ENCODE data around the gene CORO1C. TPM values are rescaled to one million over a fixed set of nuclear protein-coding genes. Genes with fewer than 3 reads are reported as not detected.

The CORO1C gene
- polyA plus RNA-seq, 1 of the 3 experiments (the other 2 are of a cell fraction), result 150 TPM

DNA sequence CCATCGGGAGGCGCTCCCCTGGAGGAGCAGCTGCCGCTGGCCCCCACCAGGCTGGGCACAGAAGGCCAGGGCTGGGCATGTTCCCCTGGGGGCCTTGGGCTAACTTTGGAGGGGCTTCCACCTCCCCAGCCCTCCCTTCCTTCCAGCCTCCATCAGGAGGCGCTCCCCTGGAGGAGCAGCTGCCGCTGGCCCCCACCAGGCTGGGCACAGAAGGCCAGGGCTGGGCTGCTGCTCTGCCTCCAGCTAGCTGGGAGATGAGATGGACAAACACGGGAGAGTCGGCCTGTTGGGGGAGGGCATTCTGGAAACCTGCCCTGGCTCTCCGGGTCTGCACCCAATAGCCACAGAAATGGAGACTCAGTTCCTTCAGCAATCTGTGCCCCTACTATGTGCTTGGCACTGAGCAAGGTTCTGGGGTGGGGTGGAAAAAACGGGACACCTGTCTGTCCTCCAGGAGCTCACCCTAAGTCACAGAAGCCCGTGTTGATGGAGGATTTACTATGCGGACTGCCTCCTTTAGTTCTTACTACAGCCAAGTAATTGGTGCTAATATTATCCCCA is 39.0 kb upstream of the CORO1C start (continued):
- TF ChIP-seq, protein P1, sequence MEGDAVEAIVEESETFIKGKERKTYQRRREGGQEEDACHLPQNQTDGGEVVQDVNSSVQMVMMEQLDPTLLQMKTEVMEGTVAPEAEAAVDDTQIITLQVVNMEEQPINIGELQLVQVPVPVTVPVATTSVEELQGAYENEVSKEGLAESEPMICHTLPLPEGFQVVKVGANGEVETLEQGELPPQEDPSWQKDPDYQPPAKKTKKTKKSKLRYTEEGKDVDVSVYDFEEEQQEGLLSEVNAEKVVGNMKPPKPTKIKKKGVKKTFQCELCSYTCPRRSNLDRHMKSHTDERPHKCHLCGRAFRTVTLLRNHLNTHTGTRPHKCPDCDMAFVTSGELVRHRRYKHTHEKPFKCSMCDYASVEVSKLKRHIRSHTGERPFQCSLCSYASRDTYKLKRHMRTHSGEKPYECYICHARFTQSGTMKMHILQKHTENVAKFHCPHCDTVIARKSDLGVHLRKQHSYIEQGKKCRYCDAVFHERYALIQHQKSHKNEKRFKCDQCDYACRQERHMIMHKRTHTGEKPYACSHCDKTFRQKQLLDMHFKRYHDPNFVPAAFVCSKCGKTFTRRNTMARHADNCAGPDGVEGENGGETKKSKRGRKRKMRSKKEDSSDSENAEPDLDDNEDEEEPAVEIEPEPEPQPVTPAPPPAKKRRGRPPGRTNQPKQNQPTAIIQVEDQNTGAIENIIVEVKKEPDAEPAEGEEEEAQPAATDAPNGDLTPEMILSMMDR (IDR thresholded peaks at IDR 0.05), result no peak
- TF ChIP-seq FOSL2 (IDR thresholded peaks at IDR 0.05; ENCODE audit: borderline replicate concordance, low read depth), result no peak
- TF ChIP-seq EP300 (IDR thresholded peaks at IDR 0.05; ENCODE audit: borderline replicate concordance in 1 of 2, low read depth in 1 of 2, low read length in 1 of 2), result no peak
- no peak for TF ChIP-seq MXI1 (IDR thresholded peaks at IDR 0.05; ENCODE audit: low read depth, low read length)
- TF ChIP-seq RCOR1 (IDR thresholded peaks at IDR 0.05; ENCODE audit: low read length), result no peak
- TF ChIP-seq POLR2AphosphoS5 (IDR thresholded peaks at IDR 0.05; ENCODE audit: low read depth, low read length), result no peak

DNA sequence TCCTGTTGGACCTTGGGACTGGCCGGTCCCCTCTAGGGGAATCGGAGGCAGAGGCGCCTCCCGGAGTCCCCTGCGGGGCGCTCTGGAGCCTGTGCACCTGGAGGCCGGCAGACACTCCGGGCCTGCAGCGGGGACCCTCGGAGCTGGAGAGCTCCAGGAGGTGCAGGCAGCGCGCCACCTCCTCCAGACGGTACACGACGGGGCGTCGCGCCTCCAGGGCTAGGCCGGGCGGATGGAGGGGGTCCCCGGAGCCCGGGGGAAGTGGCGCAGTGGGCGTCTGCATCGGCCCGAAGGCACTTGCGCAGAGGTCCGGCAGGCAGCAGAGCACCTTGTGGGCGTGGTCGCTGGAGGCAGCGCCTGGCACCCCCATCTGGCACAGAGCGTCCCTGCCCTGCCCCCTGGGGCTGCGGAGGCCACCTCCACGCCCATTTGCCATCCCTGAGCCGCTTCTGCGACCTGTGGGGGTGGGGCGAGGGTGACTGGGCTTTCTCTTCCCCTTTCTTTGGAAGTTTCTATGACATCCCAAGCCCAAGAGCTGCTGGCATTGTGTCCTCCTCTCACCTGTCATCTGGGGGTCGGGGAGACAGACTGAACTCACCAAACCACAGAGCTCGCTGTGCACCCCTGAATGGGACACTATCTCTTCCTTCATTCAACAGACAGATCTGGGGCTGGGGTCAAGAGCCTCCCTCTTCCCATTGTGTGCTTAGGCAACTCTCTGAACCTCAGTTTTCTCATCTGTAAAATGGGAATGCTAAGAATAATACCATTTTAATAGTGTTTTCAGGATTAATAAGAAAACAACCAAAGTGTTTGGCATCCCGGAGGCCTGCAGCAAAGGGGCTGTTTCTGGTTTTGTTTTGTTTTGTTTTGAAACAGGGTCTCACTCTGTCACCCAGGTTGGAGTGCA is 37.5 kb upstream of the CORO1C start:
- H3K9ac ChIP-seq, result no peak overlapping the region
- H3K27ac ChIP-seq (ENCODE audit: low read depth in 2 of 2, low read length in 1 of 2), result no peak overlapping the region
- peaks cover 0 to 11% of the 10 kb centered on the region in 2 experiments; a peak in 1 of 4 replicates for H3K4me1 ChIP-seq (ENCODE audit: control insufficient read depth in 1 of 2, insufficient read depth in 2 of 2, low read depth in 1 of 2, low read length in 1 of 2)
- H3K36me3 ChIP-seq (replicated peaks in 1 of 2; ENCODE audit: control insufficient read depth in 1 of 2, insufficient read depth in 2 of 2, low read length in 1 of 2), result no peaks in the 10 kb centered on the region
- POLR2A ChIA-PET, result interaction anchor here (0.5 kb wide), 1 partner anchor 12 kb away, joined by 3 read pairs; no protein-coding TSS in a partner anchor
- no peak overlapping the region for H2AFZ ChIP-seq (ENCODE audit: low read depth)
- CTCF ChIA-PET, result interaction anchor here (1.6 to 1.9 kb wide), 2 partner anchors 104 to 106 kb away, joined by 3 to 4 read pairs; no protein-coding TSS in a partner anchor
- no peaks in the 10 kb centered on the region for H4K20me1 ChIP-seq (ENCODE audit: insufficient read depth)
- TF ChIP-seq SMC3 (IDR thresholded peaks at IDR 0.05; ENCODE audit: low read depth, low read length), result no peak
- TF ChIP-seq, protein P2, sequence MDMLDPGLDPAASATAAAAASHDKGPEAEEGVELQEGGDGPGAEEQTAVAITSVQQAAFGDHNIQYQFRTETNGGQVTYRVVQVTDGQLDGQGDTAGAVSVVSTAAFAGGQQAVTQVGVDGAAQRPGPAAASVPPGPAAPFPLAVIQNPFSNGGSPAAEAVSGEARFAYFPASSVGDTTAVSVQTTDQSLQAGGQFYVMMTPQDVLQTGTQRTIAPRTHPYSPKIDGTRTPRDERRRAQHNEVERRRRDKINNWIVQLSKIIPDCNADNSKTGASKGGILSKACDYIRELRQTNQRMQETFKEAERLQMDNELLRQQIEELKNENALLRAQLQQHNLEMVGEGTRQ (IDR thresholded peaks at IDR 0.05; ENCODE audit: borderline replicate concordance, low read depth, low read length), result no peak
- TF ChIP-seq FOXM1 (IDR thresholded peaks at IDR 0.05; ENCODE audit: low read depth), result no peak
- no peak for TF ChIP-seq CHD2 (IDR thresholded peaks at IDR 0.05; ENCODE audit: low read length, partially characterized antibody)
- no peak overlapping the region for H3K4me3 ChIP-seq (ENCODE audit: low read depth in 2 of 2, low read length in 1 of 2)
- no peaks in the 10 kb centered on the region for H3K9me2 ChIP-seq
- peak; percentile 46 for DNase-seq
- 49% methylated on average over 5 of the region's 40 CpGs for WGBS (ENCODE audit: low lambda C conversion rate)
- H3K27me3 ChIP-seq (ENCODE audit: insufficient read depth), result no peaks in the 10 kb centered on the region
- H3F3A ChIP-seq (replicated peaks; ENCODE audit: insufficient read depth), result no peaks in the 10 kb centered on the region
- H3K4me2 ChIP-seq, result no peak overlapping the region
- no peaks in the 10 kb centered on the region for H3K9me3 ChIP-seq
- H3K79me2 ChIP-seq (ENCODE audit: insufficient read depth), result no peaks in the 10 kb centered on the region
